HepG2 (cell line): Measurements from ENCODE around the gene MYO1B. TPM values are rescaled to one million over a fixed set of nuclear protein-coding genes. Genes with fewer than 3 reads are reported as not detected.

Source experiments
- ATAC-seq: fragments of 200-7000 bp; cut with Tn5 transposase; 3 replicates; pipeline ENCODE4 v1.9.1; 2020; ENCODE audit warnings: mild to moderate bottlenecking, moderate library complexity
- BruUV-seq: library from RNA; stranded (reverse); fragments of 400-500 nt; replicated peaks from 2 replicates; lab custom pipeline; 2021; lab: Mats Ljungman, UMichigan
- CTCF ChIA-PET: fragments of 300-600 bp; formaldehyde crosslinking; extraction: SDS; loops from one replicate; lab custom pipeline; 2021; ENCODE audit warnings: low total read pairs, inconsistent platforms, low intra/inter-chr PET ratio; lab: Yijun Ruan, JAX
- POLR2A ChIA-PET: fragments of 350-600 bp; sonication (Branson Sonifier 250); formaldehyde crosslinking; loops from one replicate; lab custom pipeline; 2020; ENCODE audit warnings: antibody characterized with exemption, inconsistent platforms; lab: Yijun Ruan, JAX
- DNase-seq: peaks from one replicate; pipeline ENCODE4 v3.0.0-alpha.2; 2015; ENCODE audit warnings: low spot score
- FAIRE-seq: peaks from 3 replicates; lab custom pipeline; 2011; peaks lifted over from hg19 to GRCh38; lab: Jason Lieb, UNC
- H2AFZ ChIP-seq: one replicate; pipeline ENCODE4 v1.6.1; 2011; ENCODE audit warnings: low read length, inconsistent platforms
- H3K27ac ChIP-seq: fragments of 300-600 bp; 3 replicates; pipeline ENCODE4 v1.8.0; 2011; ENCODE audit warnings: mixed run types, mild to moderate bottlenecking, mixed read lengths, low read length, inconsistent platforms; ENCODE audit not compliant: insufficient read depth; ENCODE audit errors: extremely low read length
- H3K27me3 ChIP-seq, 2 experiments: fragments of 200-600 bp in 1 of 2; 2 replicates in 1 of 2; 3 replicates in 1 of 2; pipeline versions ENCODE4 v1.6.0 to v1.8.0; 2011; ENCODE audit warnings: low read length in 2 of 2, mild to moderate bottlenecking in 2 of 2, moderate library complexity in 2 of 2, inconsistent platforms in 1 of 2; ENCODE audit not compliant: insufficient read depth in 2 of 2, control insufficient read depth in 1 of 2
- H3K36me3 ChIP-seq, 2 experiments: fragments of 200-600 bp in 1 of 2; replicated peaks in 1 of 2; 2 replicates in 1 of 2; 3 replicates in 1 of 2; pipeline versions ENCODE4 v1.5.1 to v1.8.0; 2011; ENCODE audit warnings: low read length in 2 of 2, inconsistent platforms in 1 of 2; ENCODE audit not compliant: insufficient read depth in 2 of 2, control insufficient read depth in 1 of 2
- H3K4me1 ChIP-seq: 2 replicates; pipeline ENCODE4 v1.5.1; 2012; ENCODE audit warnings: low read length, inconsistent platforms; ENCODE audit not compliant: insufficient read depth
- H3K4me2 ChIP-seq: 2 replicates; pipeline ENCODE4 v1.6.0; 2011; ENCODE audit warnings: low read depth, low read length, inconsistent platforms
- H3K4me3 ChIP-seq, 3 experiments: fragments of 200-600 bp in 1 of 3; sonication (generic), shearing (Covaris generic) in 1 of 3; replicated peaks in 1 of 3; 2 replicates each; pipeline ENCODE4 v1.5.1; 2011 to 2016; ENCODE audit warnings: low read length in 3 of 3, inconsistent platforms in 2 of 3, low read depth in 2 of 3, mild to moderate bottlenecking in 2 of 3, control low read depth in 1 of 3, mixed read lengths in 1 of 3; ENCODE audit not compliant: insufficient read depth in 1 of 3
- H3K79me2 ChIP-seq: one replicate; pipeline ENCODE4 v1.6.1; 2011; ENCODE audit warnings: low read length, inconsistent platforms; ENCODE audit not compliant: insufficient read depth
- H3K9ac ChIP-seq: 2 replicates; pipeline ENCODE4 v1.6.0; 2011; ENCODE audit warnings: mild to moderate bottlenecking, low read depth, low read length, inconsistent platforms; ENCODE audit not compliant: insufficient read depth
- H3K9me3 ChIP-seq: 2 replicates; pipeline ENCODE4 v1.5.1; 2012; ENCODE audit warnings: mild to moderate bottlenecking, low read length
- H4K20me1 ChIP-seq: 2 replicates; pipeline ENCODE4 v1.6.0; 2011; ENCODE audit warnings: inconsistent platforms, mild to moderate bottlenecking, low read length, moderate library complexity; ENCODE audit not compliant: insufficient read depth
- CAMTA2 ChIP-seq: sonication (generic); formaldehyde crosslinking; IDR thresholded peaks from 2 replicates; pipeline ENCODE4 v1.4.0; 2020; ENCODE audit warnings: mild to moderate bottlenecking, missing genetic modification reagents, borderline replicate concordance
- KDM6A ChIP-seq: IDR thresholded peaks from 2 replicates; pipeline ENCODE4 v1.6.1; 2016; ENCODE audit warnings: low read depth
- SP1 ChIP-seq, 2 experiments: fragments of 450-650 bp in 1 of 2; sonication (generic) in 1 of 2; formaldehyde crosslinking in 1 of 2; IDR thresholded peaks; 2 replicates each; pipeline versions ENCODE4 v1.4.0 to v1.6.1; 2016 to 2020; ENCODE audit warnings: missing genetic modification reagents in 1 of 2
- STAT5B ChIP-seq: sonication (generic); formaldehyde crosslinking; IDR thresholded peaks from 2 replicates; pipeline ENCODE4 v1.4.0; 2020; ENCODE audit warnings: missing genetic modification reagents
- ZNF329 ChIP-seq: sonication (generic); formaldehyde crosslinking; IDR thresholded peaks from 2 replicates; pipeline ENCODE4 v1.9.0; 2021; ENCODE audit warnings: low read depth, mild to moderate bottlenecking, missing genetic modification reagents
- WGBS: methylation state at CpG from one replicate; pipeline ENCODE4 v1.1.6; 2017; ENCODE audit warnings: low lambda C conversion rate; 5-methylcytosine and 5-hydroxymethylcytosine counted together
- in situ Hi-C: cut with HindIII; loops from 2 replicates; pipeline ENCODE4 v1.10.0; 2017; ENCODE audit warnings: low pct_unique_long_range_greater_than_20kb; ENCODE audit not compliant: extremely low pct_ligation_motif_present
- intact Hi-C: fragments of 100-400 bp; cut with micrococcal nuclease; formaldehyde crosslinking; loops from one replicate; pipeline ENCODE4 v1.10.0; 2022; ENCODE audit not compliant: unreplicated experiment
- polyA plus RNA-seq, 8 experiments: library from polyadenylated mRNA; depleted of rRNA in 3 of 8; stranded (reverse) in 7 of 8; unstranded in 1 of 8; fragments of >200 nt; fragmentation: Illumina TruSeq in 4 of 8; extraction: Trizol in 4 of 8; gene quantifications; 2 replicates each; pipeline versions ENCODE4 v1.2.1 to v1.2.3, GENCODE V29; 2011 to 2016; ENCODE audit warnings: low read depth in 4 of 8, missing spikeins in 1 of 8, mixed read lengths in 1 of 8; ENCODE audit not compliant: insufficient read depth in 1 of 8
- total RNA-seq, 5 experiments: library from RNA; depleted of rRNA; stranded (reverse); fragments of >200 nt; fragmentation: Illumina TruSeq; extraction: Trizol; gene quantifications; 2 replicates each; pipeline ENCODE4 v1.2.3, GENCODE V29; 2016; ENCODE audit warnings: low read depth in 1 of 5
- TF ChIP-seq, protein P1 (sequence below): sonication (generic); IDR thresholded peaks from 2 replicates; pipeline ENCODE4 v1.6.1; 2016; ENCODE audit warnings: low read depth, borderline replicate concordance

MYO1B gene
- total and polyA plus RNA-seq, 2 of the 13 experiments (the other 11 are each of a cell fraction or from before 2014, with no cell fraction given), result 36.9 to 89.8 TPM

DNA sequence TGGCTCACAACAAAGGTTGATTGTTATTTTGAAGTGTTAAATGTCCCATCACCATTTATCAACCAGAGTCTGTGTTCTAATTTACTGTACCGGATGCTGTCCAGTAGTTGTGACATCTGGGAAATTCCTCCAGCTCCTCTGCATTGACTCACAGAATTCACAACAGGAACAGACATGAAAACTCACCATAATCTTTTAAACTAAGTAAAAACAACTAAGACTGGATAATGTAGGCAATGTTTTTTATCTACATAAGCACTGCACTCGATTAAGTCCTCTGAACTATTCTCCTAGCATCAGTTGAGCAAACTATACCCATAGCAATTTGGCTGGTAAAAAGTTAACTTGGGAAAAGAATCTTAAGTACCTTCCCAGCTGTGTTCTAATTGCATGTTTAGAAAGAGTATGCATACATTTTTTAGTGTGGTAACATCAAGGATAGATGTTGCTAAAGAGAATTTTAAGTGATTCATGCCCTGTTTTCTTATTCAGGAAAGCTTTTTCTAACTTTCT is 42.9 kb upstream of the MYO1B start:
- no peak overlapping the region for H3K4me2 ChIP-seq
- no peak overlapping the region for H3K9ac ChIP-seq
- POLR2A ChIA-PET, result no interaction called here
- no peak for TF ChIP-seq KDM6A (CRISPR knock-in tag)
- no peak for TF ChIP-seq CAMTA2
- TF ChIP-seq SP1 (IDR thresholded peaks at IDR 0.05), result no peak
- no peak for TF ChIP-seq SP1 (CRISPR knock-in tag; IDR thresholded peaks at IDR 0.05)
- no peak overlapping the region for H3K27ac ChIP-seq
- H3K36me3 ChIP-seq, result no peaks in the 10 kb centered on the region
- BruUV-seq, result no TSS peak
- H3K9me3 ChIP-seq, result no peaks in the 10 kb centered on the region
- H3K79me2 ChIP-seq, result no peaks in the 10 kb centered on the region
- FAIRE-seq, result no peak
- no peak for ATAC-seq
- no peaks in the 10 kb centered on the region for H4K20me1 ChIP-seq
- no peak overlapping the region for H3K4me3 ChIP-seq
- CTCF ChIA-PET, result no interaction called here
- no peaks in the 10 kb centered on the region for H3K27me3 ChIP-seq
- H3K4me1 ChIP-seq, result no peaks in the 10 kb centered on the region
- 11% methylated on average over 2 of the region's 2 CpGs for WGBS
- in situ Hi-C loops (no loop called here), intact Hi-C loops (no loop called here)
- no peak overlapping the region for H2AFZ ChIP-seq
- DNase-seq, result no peak

DNA sequence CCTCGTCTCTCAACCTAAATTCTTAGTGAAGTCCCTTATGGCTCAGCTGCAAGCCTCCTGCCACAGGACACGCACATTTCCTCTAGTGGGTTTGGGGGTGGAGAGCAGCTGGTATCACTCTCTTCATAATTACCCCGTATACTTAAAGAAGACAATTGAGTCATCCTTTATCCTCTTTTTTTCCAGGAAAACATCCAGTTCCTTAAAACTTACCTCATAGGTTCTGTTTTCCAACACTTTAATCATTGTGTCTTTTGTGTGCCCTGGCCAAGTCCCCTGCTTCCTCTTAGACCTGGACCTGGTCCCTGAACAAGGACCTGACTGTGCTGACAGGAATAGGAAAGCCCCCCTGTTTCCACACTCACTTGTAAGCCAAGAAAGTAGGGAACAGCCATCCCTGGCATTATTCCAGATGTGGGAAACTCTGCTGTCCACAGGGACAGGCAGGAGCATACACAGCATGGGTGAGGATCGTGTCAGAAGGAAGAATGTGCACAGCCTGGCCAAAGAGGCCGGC is 42.3 kb upstream of the MYO1B start:
- H3K27ac ChIP-seq, result no peak overlapping the region
- FAIRE-seq, result no peak

More for the DNA sequence above, 42.3 kb upstream of the MYO1B start:
- Histone ChIP-seq H3K27me3 (no peaks in the 10 kb centered on the region), H3K4me3 (no peak overlapping the region), H3K79me2 (no peaks in the 10 kb centered on the region), H3K4me2 (no peak overlapping the region), H3K9me3 (no peaks in the 10 kb centered on the region), H3K36me3 (no peaks in the 10 kb centered on the region), H3K9ac (no peak overlapping the region), H4K20me1 (no peaks in the 10 kb centered on the region), H2AFZ (no peak overlapping the region), H3K4me1 (no peaks in the 10 kb centered on the region)
- ChIA-PET CTCF (no interaction called here), POLR2A (no interaction called here)
- intact Hi-C loops, result no loop called here
- DNase-seq (no peak), ATAC-seq (no peak; the same call in 2 of the 3 replicates)
- 45% methylated on average over 5 of the region's 5 CpGs for WGBS
- in situ Hi-C loops, result no loop called here
- TF ChIP-seq, protein P1, sequence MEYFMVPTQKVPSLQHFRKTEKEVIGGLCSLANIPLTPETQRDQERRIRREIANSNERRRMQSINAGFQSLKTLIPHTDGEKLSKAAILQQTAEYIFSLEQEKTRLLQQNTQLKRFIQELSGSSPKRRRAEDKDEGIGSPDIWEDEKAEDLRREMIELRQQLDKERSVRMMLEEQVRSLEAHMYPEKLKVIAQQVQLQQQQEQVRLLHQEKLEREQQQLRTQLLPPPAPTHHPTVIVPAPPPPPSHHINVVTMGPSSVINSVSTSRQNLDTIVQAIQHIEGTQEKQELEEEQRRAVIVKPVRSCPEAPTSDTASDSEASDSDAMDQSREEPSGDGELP, result no peak
- TF ChIP-seq ZNF329 (no peak), STAT5B (no peak)
- no TSS peak for BruUV-seq
